Measurements from ENCODE around the gene IP6K3.

GRCh38 chr6:33782561-33782960 lies 35.9 kb upstream of the IP6K3 start:
- TF ChIP-seq MAX (IDR thresholded peaks at IDR 0.05; ENCODE audit: low read depth, low read length) (no peak), MYC (IDR thresholded peaks at IDR 0.05; ENCODE audit: low read depth, low read length) (no peak), CTCF (IDR thresholded peaks at IDR 0.05; ENCODE audit: low read depth, low read length) (no peak), POLR2A (IDR thresholded peaks at IDR 0.05; ENCODE audit: extremely low read depth, insufficient read length) (no peak)
